MCF 10A (cell line): ENCODE data around the gene GDI1. TPM values are rescaled to one million over a fixed set of nuclear protein-coding genes. Genes with fewer than 3 reads are reported as not detected.

ENCODE experiments used
- BruUV-seq: library from RNA; stranded (reverse); fragments of 400-500 nt; replicated peaks from 2 replicates; lab custom pipeline; 2021; lab: Mats Ljungman, UMichigan
- CTCF ChIA-PET: fragments of 300-600 bp; sonication (Branson Sonifier 250); formaldehyde crosslinking; extraction: SDS; loops from one replicate; lab custom pipeline; 2021; ENCODE audit warnings: antibody characterized with exemption, inconsistent platforms; lab: Yijun Ruan, JAX
- POLR2A ChIA-PET: fragments of 300-600, 350-650 bp; sonication (Branson Sonifier 250); formaldehyde crosslinking; extraction: SDS; loops from one replicate; lab custom pipeline; 2020; ENCODE audit warnings: antibody characterized with exemption, inconsistent platforms; lab: Yijun Ruan, JAX
- DNase-seq: peaks from one replicate; pipeline ENCODE4 v3.0.0-alpha.2; 2018; ENCODE audit not compliant: unreplicated experiment
- H3K27ac Mint-ChIP-seq: one replicate; pipeline ENCODE4 v1.8.0; 2022; ENCODE audit warnings: mild to moderate bottlenecking, low read depth, mixed read lengths; ENCODE audit not compliant: unreplicated experiment
- H3K27me3 Mint-ChIP-seq: one replicate; pipeline ENCODE4 v1.8.0; 2022; ENCODE audit warnings: mixed read lengths; ENCODE audit not compliant: insufficient read depth, unreplicated experiment
- H3K36me3 Mint-ChIP-seq: one replicate; pipeline ENCODE4 v1.8.0; 2022; ENCODE audit warnings: mild to moderate bottlenecking, moderate library complexity, mixed read lengths; ENCODE audit not compliant: insufficient read depth, unreplicated experiment
- H3K4me1 Mint-ChIP-seq: one replicate; pipeline ENCODE4 v1.8.0; 2022; ENCODE audit warnings: mixed read lengths; ENCODE audit not compliant: insufficient read depth, unreplicated experiment
- H3K4me3 Mint-ChIP-seq: one replicate; pipeline ENCODE4 v1.8.0; 2022; ENCODE audit warnings: mild to moderate bottlenecking, moderate library complexity, mixed read lengths; ENCODE audit not compliant: unreplicated experiment
- H3K9me3 Mint-ChIP-seq: one replicate; pipeline ENCODE4 v1.8.0; 2022; ENCODE audit warnings: mixed read lengths; ENCODE audit not compliant: unreplicated experiment
- CTCF ChIP-seq: fragments of 200-600 bp; IDR thresholded peaks from one replicate; pipeline ENCODE4 v1.8.0; 2022; ENCODE audit warnings: antibody characterized with exemption, mild to moderate bottlenecking; ENCODE audit not compliant: unreplicated experiment
- intact Hi-C: fragments of 100-400 bp; cut with micrococcal nuclease; formaldehyde crosslinking; loops from 2 replicates; pipeline ENCODE4 v1.14.1; 2022
- total RNA-seq: library from RNA; stranded (reverse); gene quantifications from 2 replicates; pipeline ENCODE4 v1.2.3, GENCODE V29; 2022

Gene GDI1
- total RNA-seq, 1 experiment from 2014 or later: 89.9 TPM

- no peaks in the 10 kb centered on the region for H3K27me3 Mint-ChIP-seq
- H3K9me3 Mint-ChIP-seq: no peaks in the 10 kb centered on the region
- no peak for DNase-seq
- ChIA-PET CTCF (interaction anchor here (0.6 to 1.5 kb wide), 3 partner anchors 29 to 388 kb away, joined by 3 to 4 read pairs (median 4); no protein-coding TSS in a partner anchor), POLR2A (interaction anchor here (0.7 to 1.3 kb wide), 4 partner anchors 9 to 88 kb away, joined by 3 read pairs; partner anchors contain the start of genes SLC10A3 and TAFAZZIN)
- peaks cover 51% of the 10 kb centered on the region for H3K36me3 Mint-ChIP-seq
- no peak overlapping the region for H3K27ac Mint-ChIP-seq
- intact Hi-C loops: no loop called here
- no TSS peak for BruUV-seq
- no peak overlapping the region for H3K4me3 Mint-ChIP-seq
- H3K4me1 Mint-ChIP-seq: peaks cover 5% of the 10 kb centered on the region
- TF ChIP-seq CTCF: no peak
Measured at GRCh38 chrX:154402622-154403127, 34.3 kb upstream of the GDI1 start.

- POLR2A ChIA-PET: interaction anchor here (0.9 kb wide), 1 partner anchor 9 kb away, joined by 3 read pairs; no protein-coding TSS in a partner anchor
- Mint-ChIP-seq H3K4me1 (peaks cover 6% of the 10 kb centered on the region), H3K27ac (no peak overlapping the region)
Measured at GRCh38 chrX:154403192-154403591, 33.8 kb upstream of the GDI1 start.

GRCh38 chrX:154403858-154404257 lies 33.1 kb upstream of the GDI1 start:
- Mint-ChIP-seq H3K27ac (no peak overlapping the region), H3K9me3 (no peaks in the 10 kb centered on the region), H3K4me3 (no peak overlapping the region), H3K4me1 (peaks cover 10% of the 10 kb centered on the region), H3K27me3 (peaks cover 9% of the 10 kb centered on the region), H3K36me3 (peaks cover 40% of the 10 kb centered on the region)
- intact Hi-C loops: no loop called here
- POLR2A ChIA-PET: interaction anchor here (0.6 to 0.7 kb wide), 2 partner anchors 14 to 38 kb away, joined by 3 read pairs; no protein-coding TSS in a partner anchor
- no peak for TF ChIP-seq CTCF
- DNase-seq: no peak
- CTCF ChIA-PET: interaction anchor here (1.1 kb wide), 1 partner anchor 21 kb away, joined by 3 read pairs; no protein-coding TSS in a partner anchor
- BruUV-seq: no TSS peak

More at GRCh38 chrX:154403192-154403591, 33.8 kb upstream of the GDI1 start:
- intact Hi-C loops: no loop called here
- BruUV-seq: no TSS peak
- no peak for TF ChIP-seq CTCF
- H3K36me3 Mint-ChIP-seq: peaks cover 47% of the 10 kb centered on the region
- H3K27me3 Mint-ChIP-seq: peaks cover 2% of the 10 kb centered on the region
- H3K9me3 Mint-ChIP-seq: no peaks in the 10 kb centered on the region
- no peak for DNase-seq
- H3K4me3 Mint-ChIP-seq: no peak overlapping the region
- CTCF ChIA-PET: interaction anchor here (0.6 to 1.5 kb wide), 3 partner anchors 30 to 389 kb away, joined by 3 to 4 read pairs (median 4); no protein-coding TSS in a partner anchor

- no peak for TF ChIP-seq CTCF
- peaks cover 12% of the 10 kb centered on the region for H3K27me3 Mint-ChIP-seq
- no peak for DNase-seq
- intact Hi-C loops: loop anchor here (5.0 kb wide), 1 partner anchor 38 kb away; the partner anchor contains the start of gene FAM50A
- no TSS peak for BruUV-seq
- POLR2A ChIA-PET: interaction anchor here (0.6 kb wide), 1 partner anchor 13 kb away, joined by 3 read pairs; no protein-coding TSS in a partner anchor
- H3K36me3 Mint-ChIP-seq: peaks cover 32% of the 10 kb centered on the region
- peaks cover 9% of the 10 kb centered on the region for H3K4me1 Mint-ChIP-seq
- CTCF ChIA-PET: interaction anchor here (1.1 kb wide), 1 partner anchor 20 kb away, joined by 3 read pairs; no protein-coding TSS in a partner anchor
- H3K4me3 Mint-ChIP-seq: no peak overlapping the region
- no peaks in the 10 kb centered on the region for H3K9me3 Mint-ChIP-seq
- no peak overlapping the region for H3K27ac Mint-ChIP-seq
Measured at GRCh38 chrX:154404625-154405192, 32.2 kb upstream of the GDI1 start.
